Trophoblast cell (in vitro differentiated cells and primary cell): ENCODE data around the gene TRIM3.

ENCODE experiments used
- DNase-seq, 2 donors: peaks; one replicate each; pipeline ENCODE4 v3.0.0-alpha.2; 2016
- H2AFZ ChIP-seq: 2 replicates; pipeline ENCODE4 v1.6.1; 2013; ENCODE audit warnings: low read length, moderate library complexity, mild to moderate bottlenecking; ENCODE audit not compliant: insufficient read depth, poor library complexity
- H2AK5ac ChIP-seq: 2 replicates; pipeline ENCODE4 v1.6.1; 2013; ENCODE audit warnings: mild to moderate bottlenecking, low read length
- H2BK120ac ChIP-seq: 2 replicates; pipeline ENCODE4 v1.6.1; 2013; ENCODE audit warnings: low read length, mild to moderate bottlenecking, moderate library complexity; ENCODE audit not compliant: insufficient read depth, poor library complexity
- H2BK12ac ChIP-seq: 2 replicates; pipeline ENCODE4 v1.6.1; 2013; ENCODE audit warnings: mild to moderate bottlenecking, low read length, moderate library complexity
- H2BK5ac ChIP-seq: 2 replicates; pipeline ENCODE4 v1.6.1; 2013; ENCODE audit warnings: low read length, low read depth, moderate library complexity, mild to moderate bottlenecking; ENCODE audit not compliant: poor library complexity
- H3K14ac ChIP-seq: 2 replicates; pipeline ENCODE4 v1.6.1; 2013; ENCODE audit warnings: mild to moderate bottlenecking, low read length
- H3K18ac ChIP-seq: 2 replicates; pipeline ENCODE4 v1.6.1; 2013; ENCODE audit warnings: mild to moderate bottlenecking, low read length
- H3K23ac ChIP-seq: 2 replicates; pipeline ENCODE4 v1.6.1; 2013; ENCODE audit warnings: low read length
- H3K27ac ChIP-seq: 2 replicates; pipeline ENCODE4 v1.5.1; 2013; ENCODE audit warnings: low read depth, mild to moderate bottlenecking, inconsistent platforms, low read length, moderate library complexity
- H3K27me3 ChIP-seq: 2 replicates; pipeline ENCODE4 v1.6.1; 2013; ENCODE audit warnings: inconsistent platforms, mild to moderate bottlenecking, low read length, moderate library complexity; ENCODE audit not compliant: insufficient read depth
- H3K36me3 ChIP-seq, 2 experiments: 1 replicate in 1 of 2; 2 replicates in 1 of 2; pipeline ENCODE4 v1.6.1; 2013; ENCODE audit warnings: low read length in 2 of 2, mild to moderate bottlenecking in 2 of 2, moderate library complexity in 1 of 2; ENCODE audit not compliant: insufficient read depth in 2 of 2, control insufficient read depth in 1 of 2
- H3K4ac ChIP-seq: 2 replicates; pipeline ENCODE4 v1.6.1; 2013; ENCODE audit warnings: low read depth, mild to moderate bottlenecking, low read length, moderate library complexity
- H3K4me1 ChIP-seq, 2 experiments: 1 replicate in 1 of 2; 2 replicates in 1 of 2; pipeline ENCODE4 v1.6.1; 2013; ENCODE audit warnings: low read length in 2 of 2, mild to moderate bottlenecking in 2 of 2, moderate library complexity in 1 of 2; ENCODE audit not compliant: insufficient read depth in 2 of 2, control insufficient read depth in 1 of 2
- H3K4me2 ChIP-seq: 2 replicates; pipeline ENCODE4 v1.6.1; 2013; ENCODE audit warnings: inconsistent platforms, mild to moderate bottlenecking, low read length, moderate library complexity
- H3K4me3 ChIP-seq: 2 replicates; pipeline ENCODE4 v1.5.1; 2013; ENCODE audit warnings: mild to moderate bottlenecking, low read depth, low read length, inconsistent platforms
- H3K79me1 ChIP-seq: one replicate; pipeline ENCODE4 v1.6.1; 2013; ENCODE audit warnings: low read length
- H3K79me2 ChIP-seq: 2 replicates; pipeline ENCODE4 v1.6.1; 2013; ENCODE audit warnings: low read length, mild to moderate bottlenecking; ENCODE audit not compliant: control insufficient read depth, insufficient read depth, poor library complexity
- H3K9ac ChIP-seq: 2 replicates; pipeline ENCODE4 v1.6.1; 2013; ENCODE audit warnings: mild to moderate bottlenecking, low read length
- H3K9me3 ChIP-seq: 2 replicates; pipeline ENCODE4 v1.6.1; 2013; ENCODE audit warnings: low read depth, mild to moderate bottlenecking, control low read depth, inconsistent platforms, low read length; ENCODE audit not compliant: insufficient read depth
- H4K12ac ChIP-seq: 2 replicates; pipeline ENCODE4 v1.6.1; 2013; ENCODE audit warnings: low read depth, mild to moderate bottlenecking, low read length, moderate library complexity
- H4K8ac ChIP-seq: 2 replicates; pipeline ENCODE4 v1.6.1; 2013; ENCODE audit warnings: low read depth, mild to moderate bottlenecking, low read length, moderate library complexity
- H4K91ac ChIP-seq: one replicate; pipeline ENCODE4 v1.6.1; 2013; ENCODE audit warnings: low read depth, mild to moderate bottlenecking, low read length, moderate library complexity
- WGBS: extraction: QIAGEN DNeasy Blood & Tissue Kit; methylation state at CpG from one replicate; pipeline ENCODE4 v1.1.7; 2013; ENCODE audit warnings: missing lambda C conversion rate; ENCODE audit not compliant: insufficient read length, insufficient coverage; ENCODE audit errors: extremely low coverage; 5-methylcytosine and 5-hydroxymethylcytosine counted together

The TRIM3 gene

DNA sequence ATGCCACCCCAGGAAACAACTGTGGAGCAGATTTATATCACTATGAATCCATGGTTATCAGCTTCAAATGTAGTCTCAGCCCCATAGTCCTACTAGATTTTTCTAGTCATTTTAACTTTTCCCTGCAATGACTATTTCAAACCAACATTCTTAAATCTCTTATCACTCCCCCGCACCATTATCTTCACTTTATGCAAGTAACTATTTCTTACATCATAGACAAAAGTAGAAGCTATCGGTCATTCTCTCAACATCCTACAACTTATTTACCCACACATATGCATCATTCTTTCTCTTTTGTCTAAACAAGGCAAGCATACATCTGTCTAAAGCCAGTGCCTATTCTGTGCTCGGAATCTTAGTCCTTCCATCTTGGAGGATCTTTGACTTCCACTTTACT lies 11.9 kb upstream of the TRIM3 start:
- no peak overlapping the region for H4K12ac ChIP-seq
- H3K14ac ChIP-seq, result no peak overlapping the region
- peaks cover 12% of the 10 kb centered on the region for H3K79me2 ChIP-seq
- H3K4ac ChIP-seq, result no peak overlapping the region
- peaks cover 9% of the 10 kb centered on the region for H3K79me1 ChIP-seq
- H3K36me3 ChIP-seq, result peaks cover 6 to 14% of the 10 kb centered on the region in 2 experiments
- H3K9me3 ChIP-seq, result no peaks in the 10 kb centered on the region
- no peak overlapping the region for H3K9ac ChIP-seq
- no peak overlapping the region for H3K23ac ChIP-seq
- H3K4me1 ChIP-seq, result peaks cover 3 to 6% of the 10 kb centered on the region in 2 experiments
- no peak overlapping the region for H2AFZ ChIP-seq
- no peak overlapping the region for H3K4me2 ChIP-seq
- H4K8ac ChIP-seq, result no peak overlapping the region
- no peak overlapping the region for H2BK120ac ChIP-seq
- WGBS, result 100% methylated on average over 1 of the region's 3 CpGs
- H3K27ac ChIP-seq, result no peak overlapping the region
- H2BK12ac ChIP-seq, result no peak overlapping the region
- no peak overlapping the region for H4K91ac ChIP-seq
- H3K27me3 ChIP-seq, result no peaks in the 10 kb centered on the region
- H3K18ac ChIP-seq, result no peak overlapping the region
- H2BK5ac ChIP-seq, result no peak overlapping the region
- DNase-seq, result no peak
- H2AK5ac ChIP-seq, result no peak overlapping the region
- no peak overlapping the region for H3K4me3 ChIP-seq

DNA sequence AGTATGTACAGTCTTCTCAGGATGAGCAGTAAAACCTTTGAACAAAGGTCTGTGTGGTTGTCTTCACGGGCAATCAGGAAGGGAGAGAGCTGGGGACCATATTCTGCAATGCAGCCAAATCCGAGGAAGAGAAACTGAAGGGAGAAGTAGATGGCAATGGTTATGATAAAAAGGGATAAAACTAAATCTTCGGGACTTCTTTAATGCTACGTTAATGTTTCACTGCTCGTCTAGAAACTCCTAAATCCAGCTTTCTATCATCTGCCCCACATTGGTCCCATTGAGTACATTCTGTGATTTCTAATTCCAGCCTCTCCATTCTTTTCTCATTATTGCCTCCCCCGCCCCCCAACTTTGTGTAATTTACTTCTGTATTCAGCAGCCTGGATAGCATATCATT lies 9.3 kb upstream of the TRIM3 start:
- Histone ChIP-seq H3K23ac (no peak overlapping the region), H4K91ac (no peak overlapping the region), H3K9ac (no peak overlapping the region), H3K27me3 (no peaks in the 10 kb centered on the region), H3K79me1 (peaks cover 9% of the 10 kb centered on the region), H3K4me2 (no peak overlapping the region), H2BK120ac (no peak overlapping the region), H4K12ac (no peak overlapping the region), H3K4ac (no peak overlapping the region), H2AFZ (no peak overlapping the region), H2AK5ac (no peak overlapping the region), H3K18ac (no peak overlapping the region), H3K4me3 (no peak overlapping the region), H3K4me1 (peaks cover 6 to 11% of the 10 kb centered on the region in 2 experiments), H4K8ac (no peak overlapping the region), H2BK12ac (no peak overlapping the region), H2BK5ac (no peak overlapping the region), H3K14ac (no peak overlapping the region), H3K9me3 (no peaks in the 10 kb centered on the region), H3K27ac (no peak overlapping the region), H3K79me2 (peaks cover 15% of the 10 kb centered on the region), H3K36me3 (peaks cover 16 to 31% of the 10 kb centered on the region in 2 experiments)
- no peak for DNase-seq
- WGBS, result no CpG with 5 or more reads among the region's 6 CpGs

DNA sequence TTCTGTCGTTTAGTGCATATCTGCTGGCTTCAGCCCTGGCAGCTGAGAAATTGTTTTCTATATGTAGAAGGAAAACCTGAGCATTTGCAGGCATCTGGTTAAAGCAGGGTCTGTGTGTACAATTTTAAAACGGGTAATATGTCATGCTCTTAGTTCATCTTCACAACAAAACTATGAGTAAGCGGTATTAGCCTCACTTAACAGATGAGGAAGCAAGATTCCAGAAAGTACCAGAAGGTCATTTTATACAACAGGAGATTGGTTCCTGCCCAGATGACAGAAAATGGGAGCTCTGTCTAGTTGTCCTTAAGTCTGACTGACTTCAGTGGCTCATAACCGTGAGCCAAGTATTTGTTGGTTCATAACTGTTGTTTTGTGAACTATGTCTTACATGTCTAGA lies 8.7 kb upstream of the TRIM3 start:
- Histone ChIP-seq H3K14ac (no peak overlapping the region), H4K91ac (no peak overlapping the region), H3K4ac (peak overlapping the region; percentile 90), H3K9ac (no peak overlapping the region), H2BK5ac (no peak overlapping the region), H3K27ac (no peak overlapping the region), H3K23ac (no peak overlapping the region), H3K27me3 (no peaks in the 10 kb centered on the region), H3K79me2 (peaks cover 15% of the 10 kb centered on the region), H3K36me3 (peaks cover 22 to 37% of the 10 kb centered on the region in 2 experiments), H2BK120ac (no peak overlapping the region), H4K8ac (no peak overlapping the region), H3K9me3 (no peaks in the 10 kb centered on the region), H2AFZ (no peak overlapping the region), H3K4me2 (peak overlapping the region; percentile 67), H3K4me3 (no peak overlapping the region), H2AK5ac (no peak overlapping the region), H3K4me1 (peaks cover 6 to 11% of the 10 kb centered on the region in 2 experiments), H2BK12ac (no peak overlapping the region), H3K18ac (no peak overlapping the region), H4K12ac (no peak overlapping the region), H3K79me1 (peaks cover 9% of the 10 kb centered on the region)
- no peak for DNase-seq
- WGBS, result no CpG with 5 or more reads among the region's 4 CpGs

DNA sequence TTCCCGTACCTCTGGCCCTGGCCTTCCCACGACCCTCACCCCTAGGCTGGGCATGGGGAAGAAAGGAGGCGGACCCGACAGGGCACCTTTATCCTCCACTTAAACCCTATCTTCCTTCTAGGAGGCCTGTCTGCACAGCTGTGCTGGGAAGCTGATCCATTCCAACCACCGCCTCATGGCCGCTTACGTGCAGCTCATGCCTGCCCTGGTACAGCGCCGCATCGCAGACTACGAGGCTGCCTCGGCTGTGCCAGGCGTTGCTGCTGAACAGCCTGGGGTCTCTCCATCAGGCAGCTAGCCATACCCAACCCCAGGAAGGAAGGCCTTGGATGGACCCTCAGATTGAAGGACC lies 8.2 kb upstream of the TRIM3 start:
- no peaks in the 10 kb centered on the region for H3K27me3 ChIP-seq
- peak overlapping the region; percentile 58 for H4K91ac ChIP-seq
- H3K4me3 ChIP-seq, result peak overlapping the region; percentile 93
- H4K12ac ChIP-seq, result peak overlapping the region; percentile 59
- H3K23ac ChIP-seq, result no peak overlapping the region
- peak overlapping the region; percentile 39 for H2BK120ac ChIP-seq
- peak overlapping the region; percentile 35 for H2AFZ ChIP-seq
- H3K36me3 ChIP-seq, result peaks cover 27 to 42% of the 10 kb centered on the region in 2 experiments
- H3K4ac ChIP-seq, result peak overlapping the region; percentile 90
- H3K9ac ChIP-seq, result peak overlapping the region; percentile 95
- H3K18ac ChIP-seq, result peak overlapping the region; percentile 38
- H3K79me1 ChIP-seq, result peaks cover 9% of the 10 kb centered on the region
- peak overlapping the region; percentile 69 for H4K8ac ChIP-seq
- no peak for DNase-seq
- no peaks in the 10 kb centered on the region for H3K9me3 ChIP-seq
- peaks cover 15% of the 10 kb centered on the region for H3K79me2 ChIP-seq
- H3K14ac ChIP-seq, result peak overlapping the region; percentile 62
- H3K4me1 ChIP-seq, result peaks cover 6 to 11% of the 10 kb centered on the region in 2 experiments
- H2AK5ac ChIP-seq, result peak overlapping the region; percentile 49
- no CpG with 5 or more reads among the region's 13 CpGs for WGBS
- H2BK5ac ChIP-seq, result peak overlapping the region; percentile 52
- peak overlapping the region; percentile 67 for H3K4me2 ChIP-seq
- peak overlapping the region; percentile 70 for H3K27ac ChIP-seq
- H2BK12ac ChIP-seq, result no peak overlapping the region
